Activated naive CD4-positive, alpha-beta T cell treated with anti-CD3 and anti-CD28 coated beads, Interleukin-2, amount 10 ng/mL, durations not matched to agents 7 days and 5 days (primary cell): ENCODE data around the gene SHISAL2A.
A peak's percentile ranks its signal among the peaks of the same experiment; 100 is the strongest.
"Not testable (repeated sequence)": the region's sequence is repeated elsewhere in the genome, so short reads cannot be mapped to it uniquely, and the experiment has no call there.

ENCODE experiments used
- CTCF ChIA-PET: fragments of 350-600 bp; sonication (Branson Sonifier 250); formaldehyde crosslinking; loops from one replicate; lab custom pipeline; 2021; ENCODE audit warnings: antibody characterized with exemption; lab: Charles Lee
- DNase-seq: peaks from one replicate; pipeline ENCODE4 v3.0.0-alpha.2; 2020
- H3K27ac Mint-ChIP-seq: one replicate; pipeline ENCODE4 v1.8.0; 2021; ENCODE audit warnings: mild to moderate bottlenecking, moderate library complexity, mixed read lengths
- H3K27me3 Mint-ChIP-seq: one replicate; pipeline ENCODE4 v1.8.0; 2021; ENCODE audit warnings: mild to moderate bottlenecking, mixed read lengths
- H3K36me3 Mint-ChIP-seq: one replicate; pipeline ENCODE4 v1.8.0; 2021; ENCODE audit warnings: mixed read lengths
- H3K4me1 Mint-ChIP-seq: one replicate; pipeline ENCODE4 v1.8.0; 2021; ENCODE audit warnings: mixed read lengths
- H3K4me3 Mint-ChIP-seq: one replicate; pipeline ENCODE4 v1.8.0; 2021; ENCODE audit warnings: mild to moderate bottlenecking, moderate library complexity, mixed read lengths
- H3K9me3 Mint-ChIP-seq: one replicate; pipeline ENCODE4 v1.8.0; 2021; ENCODE audit warnings: mixed read lengths

Gene SHISAL2A

GRCh38 chr1:52691821-52692220 is 58.9 kb downstream of the SHISAL2A start:
- Mint-ChIP-seq H3K27ac (no peak overlapping the region), H3K4me3 (no peak overlapping the region), H3K36me3 (peaks cover 34% of the 10 kb centered on the region), H3K4me1 (peaks cover 9% of the 10 kb centered on the region), H3K27me3 (no peaks in the 10 kb centered on the region), H3K9me3 (no peaks in the 10 kb centered on the region)
- no peak for DNase-seq
- CTCF ChIA-PET, result no interaction called here

DNA sequence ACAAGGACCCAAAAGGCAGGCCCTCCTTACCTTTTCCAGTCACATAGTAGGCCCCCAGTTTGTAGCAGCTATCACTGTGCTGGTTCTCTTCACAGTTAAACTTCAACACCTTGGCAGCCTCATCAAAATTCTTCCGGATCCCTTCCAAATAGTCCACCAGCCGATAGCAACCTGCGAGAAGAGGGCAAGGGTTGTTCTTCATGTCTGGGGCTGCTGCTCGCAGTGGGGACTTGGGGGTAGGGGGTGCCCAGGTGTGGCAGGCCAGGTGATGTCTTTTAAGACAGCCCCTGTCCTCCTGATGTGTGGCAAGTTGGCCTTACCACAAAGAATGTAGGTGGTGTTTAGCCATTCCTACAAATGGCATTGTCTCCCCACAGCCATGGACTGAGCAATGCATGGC is 59.7 kb downstream of the SHISAL2A start:
- no peak overlapping the region for H3K27ac Mint-ChIP-seq
- no peak overlapping the region for H3K4me3 Mint-ChIP-seq
- no peaks in the 10 kb centered on the region for H3K9me3 Mint-ChIP-seq
- peaks cover 17% of the 10 kb centered on the region for H3K4me1 Mint-ChIP-seq
- no peaks in the 10 kb centered on the region for H3K27me3 Mint-ChIP-seq
- H3K36me3 Mint-ChIP-seq, result peaks cover 28% of the 10 kb centered on the region
- DNase-seq, result no peak
- CTCF ChIA-PET, result no interaction called here

DNA sequence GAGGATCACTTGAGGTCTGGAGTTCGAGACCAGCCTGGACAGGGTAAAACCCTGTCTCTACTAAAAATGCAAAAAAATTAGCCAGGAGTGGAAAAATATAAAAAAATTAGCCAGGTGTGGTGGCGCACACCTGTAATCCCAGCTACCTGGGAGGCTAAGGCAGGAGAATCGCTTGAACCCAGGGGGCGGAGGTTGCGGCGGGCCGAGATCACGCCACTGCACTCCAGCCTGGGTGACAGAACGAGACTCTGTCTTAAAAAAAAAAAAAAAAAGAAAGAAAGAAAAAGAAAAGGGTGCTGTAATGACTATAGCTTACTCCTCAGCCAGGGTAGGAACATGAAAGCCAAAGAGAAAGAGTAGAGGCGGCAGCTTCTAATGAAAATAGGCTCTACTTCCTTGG is 60.4 kb downstream of the SHISAL2A start:
- H3K27me3 Mint-ChIP-seq, H3K4me3 Mint-ChIP-seq, DNase-seq, H3K9me3 Mint-ChIP-seq, CTCF ChIA-PET, H3K27ac Mint-ChIP-seq: not testable (repeated sequence)
- Mint-ChIP-seq H3K4me1 (peaks cover 22% of the 10 kb centered on the region), H3K36me3 (peaks cover 28% of the 10 kb centered on the region)

DNA sequence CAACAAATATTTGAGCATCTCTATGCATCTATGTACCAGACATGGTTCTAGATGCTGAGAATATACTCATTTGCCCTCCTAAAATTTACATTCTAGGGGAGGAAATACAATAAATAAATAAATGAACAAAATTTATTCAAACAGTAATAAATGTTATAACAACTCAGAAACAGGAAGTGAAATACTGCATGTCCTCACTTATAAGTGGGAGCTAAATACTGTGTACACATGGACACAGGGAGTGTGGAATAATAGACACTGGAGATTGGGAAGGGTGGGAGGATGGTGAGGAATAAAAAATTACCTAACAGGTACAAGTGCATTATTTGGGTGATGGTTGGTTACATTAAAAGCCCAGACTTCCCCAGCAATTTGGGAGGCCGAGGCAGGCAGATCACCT is 60.9 kb downstream of the SHISAL2A start:
- Mint-ChIP-seq H3K27ac (no peak overlapping the region), H3K4me1 (peaks cover 27% of the 10 kb centered on the region)
- CTCF ChIA-PET, result no interaction called here

DNA sequence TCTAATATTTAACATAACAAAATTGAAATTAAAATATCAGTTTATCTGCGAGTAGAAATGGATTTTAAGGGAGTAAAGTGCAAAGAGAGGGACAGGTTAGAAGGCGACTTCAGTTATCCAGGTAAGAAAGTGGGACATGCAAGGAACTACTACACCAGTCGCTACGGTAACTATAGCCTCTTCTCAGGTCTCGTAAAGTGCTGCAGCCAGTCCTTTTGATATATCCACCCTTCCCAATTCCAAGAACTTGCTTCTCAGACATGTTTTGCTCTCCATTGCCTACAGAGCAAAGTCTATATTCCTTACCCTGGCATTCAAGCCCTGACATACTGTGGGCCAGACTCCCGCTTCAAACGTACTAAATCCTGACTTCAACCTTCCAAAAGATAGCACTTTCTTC is 62.7 kb downstream of the SHISAL2A start:
- H3K27me3 Mint-ChIP-seq, result peaks cover 9% of the 10 kb centered on the region
- CTCF ChIA-PET, result no interaction called here
- H3K9me3 Mint-ChIP-seq, result no peaks in the 10 kb centered on the region
- DNase-seq, result no peak
- no peak overlapping the region for H3K4me3 Mint-ChIP-seq
- peaks cover 24% of the 10 kb centered on the region for H3K36me3 Mint-ChIP-seq
- peaks cover 27% of the 10 kb centered on the region for H3K4me1 Mint-ChIP-seq
- no peak overlapping the region for H3K27ac Mint-ChIP-seq

More for the DNA sequence above, 60.9 kb downstream of the SHISAL2A start:
- no peaks in the 10 kb centered on the region for H3K9me3 Mint-ChIP-seq
- H3K36me3 Mint-ChIP-seq, result peaks cover 25% of the 10 kb centered on the region
- H3K27me3 Mint-ChIP-seq, result no peaks in the 10 kb centered on the region
- no peak overlapping the region for H3K4me3 Mint-ChIP-seq
- no peak for DNase-seq

DNA sequence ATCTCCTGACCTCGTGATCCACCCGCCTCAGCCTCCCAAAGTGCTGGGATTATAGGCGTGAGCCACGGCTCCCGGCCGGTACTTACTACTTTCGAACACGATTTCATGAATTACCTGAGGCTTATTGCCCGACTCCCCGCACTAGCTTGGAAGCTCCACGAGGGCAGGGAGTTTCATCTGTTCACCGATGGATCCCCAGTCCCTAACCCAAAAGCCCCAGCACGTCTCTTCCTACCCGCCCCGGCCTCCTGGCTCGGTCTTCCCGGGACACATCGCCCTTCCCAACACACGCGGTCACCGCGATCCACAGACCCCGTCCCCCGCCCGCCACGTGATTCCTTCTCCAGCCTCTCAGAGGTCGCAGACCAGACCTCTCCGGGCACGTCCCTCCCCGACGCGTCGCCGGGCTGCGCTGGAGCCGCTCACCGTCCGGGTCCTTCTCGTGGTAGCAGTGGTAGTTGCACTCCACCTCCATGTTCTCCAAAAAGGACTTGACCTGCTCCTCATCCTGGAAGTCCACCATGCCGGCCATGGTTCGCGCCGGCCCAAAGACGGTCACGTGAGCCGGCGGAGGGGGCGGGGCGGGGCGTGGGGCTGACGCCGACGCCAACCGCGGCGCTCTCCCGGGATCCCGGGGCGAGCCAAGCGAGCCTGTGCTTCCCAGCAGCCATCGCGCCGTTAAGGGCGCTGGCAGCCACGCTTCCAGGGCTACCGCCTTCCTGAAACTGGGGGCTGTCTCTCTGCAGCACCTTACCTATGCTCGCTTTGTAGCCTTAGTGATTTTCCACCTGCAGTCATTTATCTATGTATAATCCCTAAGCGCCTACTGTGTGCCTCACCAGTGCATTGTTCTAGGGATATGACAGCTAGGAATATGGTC is 65.1 kb downstream of the SHISAL2A start, which contains the start of gene COA7:
Gene COA7 (minus strand): TSS at position 553 of the 880 bp plus-strand sequence. CDS start 21 bp downstream, at position 532.
- Mint-ChIP-seq H3K27ac (peak within 1 kb of the TSS; percentile 87), H3K9me3 (no peaks in the 10 kb centered on the region), H3K4me3 (peak within 1 kb of the TSS; percentile 90), H3K27me3 (peaks cover 11% of the 10 kb centered on the region), H3K4me1 (peaks cover 38% of the 10 kb centered on the region), H3K36me3 (peaks cover 10% of the 10 kb centered on the region)
- peak; percentile 77 for DNase-seq
- CTCF ChIA-PET, result interaction anchor here (1.0 kb wide), 1 partner anchor 485 kb away, joined by 4 read pairs; no protein-coding TSS in a partner anchor

DNA sequence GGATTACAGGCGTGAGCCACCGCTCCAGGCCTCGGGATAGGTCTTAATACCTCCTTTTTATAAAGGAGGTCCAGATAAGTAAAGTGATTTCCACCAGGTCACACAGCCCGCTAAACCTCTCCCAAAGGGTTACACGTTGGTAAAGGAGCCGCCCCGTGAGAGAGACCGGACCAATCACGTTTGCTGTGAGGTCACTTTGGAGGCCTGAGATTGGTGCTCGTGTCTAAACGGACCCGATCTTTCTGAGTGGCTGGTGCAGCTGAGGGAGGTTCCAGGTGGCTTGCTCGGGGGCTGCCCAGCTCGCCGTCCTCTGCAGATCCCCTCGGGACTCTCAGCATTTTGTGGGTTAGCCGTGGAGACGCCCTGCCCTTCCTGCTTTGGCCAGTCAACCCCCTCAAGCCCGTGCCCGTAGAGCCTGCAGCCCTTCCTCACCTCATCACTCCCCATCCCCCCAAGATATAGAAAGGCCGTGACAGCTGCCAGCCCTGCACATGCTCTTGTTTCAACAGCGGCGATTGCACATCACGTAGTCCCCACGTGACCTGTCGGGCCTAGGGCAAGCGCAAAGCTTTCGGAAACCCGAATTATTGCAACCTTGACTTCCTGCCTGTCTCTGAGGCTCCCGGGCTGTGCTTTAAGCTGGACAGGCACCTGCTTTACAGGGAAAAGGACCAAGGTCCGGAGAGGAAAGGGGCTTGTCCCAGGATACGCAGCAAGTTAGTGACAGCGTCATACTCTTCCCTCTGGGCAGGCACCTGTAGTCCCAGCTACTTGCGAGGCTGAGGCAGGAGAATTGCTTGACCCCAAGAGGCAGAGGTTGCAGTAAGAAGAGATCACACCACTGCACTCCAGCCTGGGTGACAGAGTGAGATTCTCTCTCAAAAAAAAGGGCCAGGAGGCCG is 70.2 kb downstream of the SHISAL2A start:
- H3K27ac Mint-ChIP-seq, result peak overlapping the region; percentile 90
- CTCF ChIA-PET, result interaction anchor here (0.6 to 1.3 kb wide), 4 partner anchors 45 to 490 kb away, joined by 3 to 4 read pairs (median 4); no protein-coding TSS in a partner anchor

DNA sequence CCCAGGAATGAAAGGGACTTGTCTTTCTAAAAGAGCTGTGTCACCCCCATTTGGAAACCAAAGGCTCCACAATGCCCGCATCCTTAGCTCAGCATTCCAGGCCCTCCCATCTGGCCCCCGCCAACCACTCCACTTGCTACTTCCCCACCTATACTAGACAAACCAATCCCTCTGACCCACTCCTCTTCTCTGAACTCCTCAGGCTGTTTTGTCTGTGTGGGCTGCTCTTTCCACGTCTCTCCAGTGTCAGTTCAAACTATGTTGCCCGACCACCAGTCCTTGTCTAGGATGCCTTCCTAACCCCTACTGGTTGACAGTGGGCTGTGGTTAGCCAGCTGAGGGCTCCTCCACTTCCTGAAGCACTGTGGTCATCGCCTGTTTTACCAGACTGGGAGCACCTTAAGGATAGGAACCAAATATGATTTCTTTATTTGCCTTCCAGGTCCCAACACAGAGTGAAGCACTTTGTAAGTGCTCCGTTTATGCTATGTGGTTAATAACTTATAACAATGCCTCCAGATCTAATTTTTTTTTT is 73.2 kb downstream of the SHISAL2A start:
- no peaks in the 10 kb centered on the region for H3K36me3 Mint-ChIP-seq
- no peak overlapping the region for H3K4me3 Mint-ChIP-seq
- no peak overlapping the region for H3K27ac Mint-ChIP-seq
- H3K9me3 Mint-ChIP-seq, result no peaks in the 10 kb centered on the region
- H3K27me3 Mint-ChIP-seq, result peaks cover 26% of the 10 kb centered on the region
- CTCF ChIA-PET, result interaction anchor here (1.0 kb wide), 1 partner anchor 120 kb away, joined by 3 read pairs; no protein-coding TSS in a partner anchor
- no peak for DNase-seq
- H3K4me1 Mint-ChIP-seq, result peaks cover 24% of the 10 kb centered on the region

More for the DNA sequence above, 70.2 kb downstream of the SHISAL2A start:
- H3K4me3 Mint-ChIP-seq, result peak overlapping the region; percentile 72
- H3K36me3 Mint-ChIP-seq, result no peaks in the 10 kb centered on the region
- peaks cover 30% of the 10 kb centered on the region for H3K27me3 Mint-ChIP-seq
- DNase-seq, result peak; percentile 88
- peaks cover 33% of the 10 kb centered on the region for H3K4me1 Mint-ChIP-seq
- no peaks in the 10 kb centered on the region for H3K9me3 Mint-ChIP-seq
